ENCODE results near the gene GRSF1.

- TF ChIP-seq CTCF (conservative IDR thresholded peaks at IDR 0.05): no peak
- TF ChIP-seq EZH2 (IDR thresholded peaks at IDR 0.05; ENCODE audit: low read depth): no peak
These were observed 41.0 kb upstream of the GRSF1 start for GRCh38 chr4:70880739-70881138.
